Renal cortical epithelial cell (primary cell): ENCODE results near the gene SMIM3. TPM values are rescaled to one million over a fixed set of nuclear protein-coding genes. Genes with fewer than 3 reads are reported as not detected.
"Not testable (repeated sequence)": the region's sequence is repeated elsewhere in the genome, so short reads cannot be mapped to it uniquely, and the experiment has no call there.

Source experiments
- DNase-seq: peaks from one replicate; pipeline ENCODE4 v3.0.0-alpha.2; 2011; ENCODE audit warnings: low read depth
- total RNA-seq: library from RNA; depleted of rRNA; stranded (reverse); fragments of >200 nt; gene quantifications from 2 replicates; pipeline ENCODE4 v1.2.3, GENCODE V29; 2014

The SMIM3 gene
- total RNA-seq, 1 donor from 2014 or later = 32.4 TPM

DNA sequence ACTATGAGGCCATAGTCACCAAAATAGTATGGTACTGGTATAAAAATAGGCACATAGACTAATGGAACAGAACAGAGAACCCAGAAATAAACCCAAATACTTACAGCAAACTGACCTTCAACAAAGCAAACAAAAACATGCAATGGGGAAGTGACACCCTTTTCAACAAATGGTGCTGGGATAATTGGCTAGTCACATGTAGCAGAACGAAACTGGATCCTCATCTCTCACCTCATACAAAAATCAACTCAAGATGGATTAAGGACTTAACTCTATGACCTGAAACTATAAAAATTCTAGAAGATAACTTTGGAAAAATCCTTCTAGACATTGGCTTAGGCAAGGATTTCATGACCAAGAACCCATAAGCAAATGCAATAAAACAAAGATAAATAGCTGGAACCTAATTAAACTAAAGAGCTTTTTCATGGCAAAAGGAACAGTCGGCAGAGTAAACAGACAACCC lies 14.9 kb downstream of the SMIM3 start:
- DNase-seq = not testable (repeated sequence)

DNA sequence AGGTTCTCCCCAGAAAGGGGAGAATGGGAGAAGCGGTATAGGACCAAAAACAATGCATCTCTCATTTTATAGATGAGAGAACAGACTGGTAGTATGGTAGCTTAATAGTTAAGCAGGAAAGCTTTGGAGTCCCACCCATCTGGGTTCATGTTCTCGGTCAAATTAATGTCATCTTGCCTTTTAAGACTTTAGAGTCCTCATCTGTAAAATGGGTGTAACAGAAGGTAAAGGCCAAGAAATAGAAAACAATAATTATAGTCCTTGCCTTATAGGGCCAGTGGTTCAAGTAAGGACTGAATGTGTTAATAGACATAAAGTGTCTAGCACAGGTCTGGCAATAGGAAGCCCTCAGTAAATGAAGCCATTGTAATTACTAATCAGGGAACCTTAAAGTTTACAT lies 16.4 kb downstream of the SMIM3 start:
- DNase-seq = no peak

DNA sequence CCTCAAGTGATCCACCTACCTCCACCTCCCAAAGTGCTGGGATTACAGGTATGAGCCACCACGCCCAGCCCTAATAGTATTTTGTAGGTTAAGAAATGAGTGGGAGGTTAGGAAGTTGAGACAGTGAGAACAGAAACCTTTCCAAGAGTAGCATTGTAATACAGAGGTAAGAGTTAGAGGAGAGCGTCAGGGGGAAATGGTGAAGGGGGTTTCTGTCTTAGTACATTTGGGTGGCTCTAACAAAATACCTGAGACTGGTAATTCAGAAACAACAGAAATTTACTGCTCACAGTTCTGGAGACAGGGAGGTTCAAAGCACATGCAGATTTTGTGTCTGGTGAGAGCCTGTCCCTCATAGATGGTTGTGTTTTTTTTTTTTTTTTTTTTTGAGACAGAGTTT lies 18.8 kb downstream of the SMIM3 start:
- DNase-seq = no peak

DNA sequence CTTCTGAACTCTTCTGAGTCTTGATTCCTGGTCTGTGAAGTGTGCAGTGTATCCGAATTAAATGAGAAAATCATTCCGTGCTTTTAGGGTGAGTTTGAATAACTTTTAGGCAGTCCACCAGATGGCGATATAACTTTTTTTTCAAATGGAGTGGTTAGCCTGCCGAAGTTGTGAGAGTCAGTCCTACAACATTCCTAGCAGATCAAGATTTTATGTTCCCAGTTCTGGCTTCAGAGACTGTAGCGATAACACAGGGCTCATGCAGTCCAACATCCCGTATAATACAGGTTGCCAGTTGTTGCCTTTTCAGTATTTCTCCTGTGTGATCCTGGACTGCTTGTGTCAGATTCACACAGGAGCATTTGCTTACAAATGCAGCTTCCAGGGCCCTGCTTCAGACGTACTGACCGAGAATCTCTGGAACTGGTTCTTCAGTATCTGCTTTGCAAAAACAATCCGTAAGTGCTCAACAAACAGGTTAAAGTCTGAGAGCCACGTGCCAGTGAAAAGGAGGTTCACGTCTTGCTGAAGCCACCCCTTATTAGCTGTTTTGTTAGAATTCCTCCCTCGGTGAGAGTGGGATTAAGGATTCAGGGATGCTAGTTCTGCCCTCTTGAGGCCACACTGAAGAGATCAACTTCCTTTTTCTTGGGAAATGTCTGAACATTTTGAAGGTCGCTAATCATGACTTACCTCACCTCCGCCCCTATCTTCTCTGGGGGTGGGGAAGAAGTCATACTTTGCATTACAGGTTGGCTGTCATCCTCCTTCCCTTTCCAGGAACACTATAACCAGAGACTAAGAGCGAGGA lies 22.8 kb downstream of the SMIM3 start:
- DNase-seq = no peak

DNA sequence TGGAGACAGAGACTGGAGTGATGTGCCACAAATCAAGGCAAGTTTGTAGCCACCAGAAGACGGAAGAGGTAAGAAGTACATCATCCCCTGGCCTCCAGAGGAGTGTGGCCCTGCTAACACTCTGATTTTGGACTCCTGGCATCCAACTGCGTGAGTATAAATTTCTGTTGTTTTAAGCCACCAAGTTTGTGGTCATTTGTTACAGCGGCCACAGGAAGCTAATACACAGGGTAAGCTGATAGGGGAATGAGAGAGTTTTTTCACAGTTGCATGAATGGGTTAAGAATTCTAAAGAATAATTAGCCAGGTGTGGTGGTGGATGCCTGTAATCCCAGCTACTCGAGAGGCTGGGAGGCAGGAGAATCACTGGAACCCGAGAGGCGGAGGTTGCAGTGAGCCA lies 25.8 kb downstream of the SMIM3 start:
- no peak for DNase-seq

DNA sequence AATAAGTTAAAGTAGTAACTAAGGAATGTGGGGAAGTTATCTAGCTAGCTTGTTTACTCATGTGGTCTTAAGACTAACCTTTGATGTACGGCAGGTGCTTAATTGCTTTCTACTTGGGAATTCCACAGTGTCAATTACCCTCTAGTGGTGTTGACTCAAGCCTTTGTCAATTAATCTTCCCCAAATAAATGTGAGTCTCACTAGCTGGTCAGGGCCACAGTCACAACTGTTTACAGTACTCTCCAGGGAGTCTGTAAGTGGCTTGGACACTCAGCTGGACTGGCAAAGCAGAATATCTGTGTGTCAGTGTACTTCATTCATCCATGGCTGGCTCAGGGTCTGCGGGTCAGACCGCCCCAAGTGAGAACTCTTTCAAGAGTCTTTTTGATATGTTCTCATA lies 30.8 kb downstream of the SMIM3 start:
- peak; percentile 40 for DNase-seq

DNA sequence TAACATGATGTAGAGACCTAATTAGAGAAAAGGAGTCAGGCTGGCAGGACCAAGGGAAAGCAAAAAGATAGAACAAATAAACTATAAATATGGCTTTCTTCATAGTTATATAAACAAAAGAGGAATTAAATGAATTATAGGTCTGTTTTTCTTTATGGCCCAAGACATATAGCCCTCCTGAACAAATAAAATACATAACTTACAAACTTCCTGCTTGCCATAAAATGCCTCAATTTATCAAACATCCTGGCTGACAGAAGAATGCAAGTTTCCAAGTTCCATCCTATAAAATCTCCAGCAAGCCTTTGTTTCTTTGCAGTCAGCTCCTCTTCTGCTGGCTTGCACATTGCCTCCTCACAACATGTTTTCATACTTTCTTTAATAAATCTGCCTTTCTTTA lies 36.5 kb downstream of the SMIM3 start:
- no peak for DNase-seq

DNA sequence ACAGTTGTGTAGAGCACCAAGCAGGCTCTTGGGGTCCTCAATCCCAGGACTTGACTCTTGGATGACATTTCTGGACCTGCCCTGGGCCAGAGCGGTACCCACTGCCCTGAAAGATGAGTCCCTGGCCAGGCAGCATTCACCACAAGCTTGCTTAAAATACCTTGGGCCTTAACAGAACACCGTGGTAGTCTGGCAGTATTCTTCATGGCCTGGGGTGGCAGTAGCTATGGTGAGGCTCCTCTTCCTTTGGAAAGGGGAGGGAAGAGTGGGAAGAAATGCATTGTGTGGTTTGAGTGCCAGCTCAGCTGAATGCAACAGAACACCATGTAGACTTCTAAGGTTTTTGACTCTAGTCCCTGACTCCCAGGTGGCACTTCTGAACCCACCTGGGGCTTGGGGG lies 38.4 kb downstream of the SMIM3 start:
- DNase-seq = no peak

GRCh38 chr5:150829744-150830143 lies 51.2 kb downstream of the SMIM3 start:
- DNase-seq = no peak

- not testable (repeated sequence) for DNase-seq
Measured at GRCh38 chr5:150831821-150832220, 53.3 kb downstream of the SMIM3 start.

GRCh38 chr5:150836064-150836463 lies 57.5 kb downstream of the SMIM3 start:
- no peak for DNase-seq

DNA sequence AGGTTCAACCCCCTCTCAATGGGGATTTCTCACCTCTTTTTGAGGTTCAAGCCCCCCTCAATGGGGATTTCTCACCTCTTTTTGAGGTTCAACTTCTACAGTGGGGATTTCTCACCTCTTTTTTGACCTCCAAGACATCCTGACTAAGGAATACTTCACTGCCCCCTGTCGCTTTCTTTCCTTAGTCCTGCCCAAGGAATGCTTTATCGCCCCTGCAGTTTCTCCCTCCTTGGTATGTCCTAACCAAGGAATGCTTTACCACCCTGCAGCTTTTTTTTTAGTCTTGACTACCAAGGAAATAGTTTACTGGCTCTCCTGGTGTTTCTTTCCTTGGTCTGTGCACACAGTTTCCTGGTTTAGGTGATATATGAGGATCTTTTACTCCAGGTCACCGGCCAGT lies 58.1 kb downstream of the SMIM3 start:
- no peak for DNase-seq

GRCh38 chr5:150845185-150845859 lies 66.8 kb downstream of the SMIM3 start:
- not testable (repeated sequence) for DNase-seq

GRCh38 chr5:150846308-150846653 lies 67.7 kb downstream of the SMIM3 start, which contains the start of gene IRGM:
IRGM (plus strand) TSS chr5:150846521; CDS start chr5:150848124, 1,603 bp downstream.
- not testable (repeated sequence) for DNase-seq

Other genes starting within 250 kb of the SMIM3 start
- 3.3 and 23.1 TPM in 2 replicates for gene SYNPO, start 138.1 kb upstream of the SMIM3 start, total RNA-seq
- gene MYOZ3, start 117.5 kb upstream of the SMIM3 start, total RNA-seq = 0.45 and 0.87 TPM in 2 replicates
- 17.9 and 39.1 TPM in 2 replicates for gene RBM22, start 77.7 kb upstream of the SMIM3 start, total RNA-seq
- 35.6 and 61.8 TPM in 2 replicates for gene DCTN4, start 19.7 kb upstream of the SMIM3 start, total RNA-seq
- gene IRGM, start 67.8 kb downstream of the SMIM3 start, total RNA-seq = not detected in 2 replicates
- gene ZNF300, start 126.2 kb downstream of the SMIM3 start, total RNA-seq = 7.1 and 11.7 TPM in 2 replicates
- gene GPX3, start 241.8 kb downstream of the SMIM3 start, total RNA-seq = 5.2 and 102 TPM in 2 replicates